Breast epithelium (tissue), 3 donors: Measurements from ENCODE around the gene ASXL3.

Experiments used
- CTCF ChIP-seq, 3 donors: fragments of 450-650 bp; IDR thresholded peaks; one replicate each; pipeline ENCODE4 v1.5.1; 2016 to 2017; ENCODE audit warnings: antibody characterized with exemption in 3 of 3, mild to moderate bottlenecking in 3 of 3, moderate library complexity in 3 of 3
- POLR2AphosphoS5 ChIP-seq, 3 donors: sonication (generic); formaldehyde crosslinking; IDR thresholded peaks; one replicate each; pipeline ENCODE4 v1.6.1; 2017; ENCODE audit warnings: antibody characterized with exemption in 3 of 3

- TF ChIP-seq POLR2AphosphoS5 (IDR thresholded peaks at IDR 0.05) (no peak), CTCF (IDR thresholded peaks at IDR 0.05) (no peak)
These were observed 82.8 kb downstream of the ASXL3 start for GRCh38 chr18:33660696-33661310.
